DMS53 treated with DMSO at 0.1 percent for 48 hours (cell line): ENCODE data around the gene ALOXE3.
A peak's percentile ranks its signal among the peaks of the same experiment; 100 is the strongest.

ENCODE experiments used
- DNase-seq: peaks from one replicate; lab custom pipeline; 2025; ENCODE audit not compliant: unreplicated experiment; lab: John Stamatoyannopoulos, UW

ALOXE3 gene

DNA sequence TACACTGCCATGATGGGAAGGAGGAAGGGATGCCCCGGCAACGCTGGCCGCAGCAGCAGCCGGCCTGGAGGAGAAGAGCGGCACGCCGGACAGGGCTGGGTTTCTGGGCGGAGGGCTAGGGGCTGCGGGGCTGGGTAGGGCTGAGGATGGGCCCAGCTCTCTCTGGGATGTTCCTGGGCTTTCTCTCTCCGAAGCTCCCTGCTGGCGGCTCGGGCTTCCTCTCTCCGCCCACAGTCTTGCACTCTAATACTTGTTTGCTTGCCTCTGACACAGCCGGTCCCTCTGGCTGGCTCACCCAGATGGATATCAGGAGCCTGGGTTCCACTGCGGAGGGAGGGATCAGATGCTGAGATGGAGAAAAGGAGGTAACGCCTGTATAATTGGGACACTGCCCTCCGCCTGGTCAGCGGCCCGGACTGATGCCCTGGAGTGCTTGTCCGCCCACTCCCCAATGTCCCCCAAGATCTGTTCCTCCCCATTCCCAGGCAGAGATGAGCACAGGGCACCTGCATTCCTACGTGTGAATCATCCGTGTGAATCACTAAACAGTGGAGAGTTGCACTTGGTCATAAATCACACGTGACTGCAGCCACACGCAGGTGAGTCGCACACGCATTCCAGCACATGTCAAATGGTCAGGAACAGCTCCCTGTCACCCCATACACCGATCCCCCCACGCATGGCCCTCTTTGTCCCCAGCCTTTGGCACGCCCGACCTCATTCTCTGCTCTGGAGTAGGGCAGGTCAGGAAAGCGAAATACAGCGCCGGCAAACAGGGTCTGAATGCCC is at the start of gene ALOXE3:
TSS of gene ALOXE3 (minus strand) at position 535 of the 789 bp plus-strand sequence. CDS start at position 11, 524 bp downstream.
- DNase-seq, result peak; percentile 76

DNA sequence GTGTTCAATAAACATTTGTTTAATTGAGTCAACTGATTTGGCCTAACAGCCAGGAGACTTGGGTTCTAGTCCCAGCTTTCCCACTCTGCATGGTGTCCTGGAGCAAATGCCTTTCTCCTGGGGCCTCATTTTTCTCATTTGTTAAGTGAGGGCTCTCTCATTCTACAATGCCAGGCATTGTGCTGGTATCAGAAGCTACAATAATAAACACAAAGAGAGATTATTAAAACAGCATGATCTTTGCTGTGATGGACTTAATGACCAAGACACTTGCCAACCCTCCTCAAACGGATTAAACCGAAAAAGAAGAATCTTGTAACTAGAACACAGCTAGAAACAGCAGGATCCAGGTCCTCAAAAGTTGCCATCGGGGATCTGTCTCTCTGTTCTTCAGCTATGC is 49.2 kb upstream of the ALOXE3 start:
- DNase-seq, result no peak

GRCh38 chr17:8166731-8167130 is 48.4 kb upstream of the ALOXE3 start:
- DNase-seq, result no peak

DNA sequence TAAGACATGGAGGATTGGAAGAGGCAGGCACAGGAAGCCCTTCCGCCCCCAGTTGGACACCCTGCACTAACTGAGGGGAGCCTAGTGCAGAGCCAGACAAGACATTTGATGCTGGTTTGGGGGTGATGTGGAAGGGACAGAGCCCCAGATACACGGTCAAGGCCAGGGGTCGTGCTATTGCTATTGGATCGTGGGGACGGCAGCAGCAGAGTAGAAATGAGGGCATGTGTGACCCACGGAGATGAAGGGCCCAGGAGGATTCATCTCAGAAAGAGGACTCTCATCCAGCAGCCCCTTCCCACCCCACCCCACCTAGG is 46.5 kb upstream of the ALOXE3 start:
- DNase-seq, result no peak

GRCh38 chr17:8163978-8164814 is 45.9 kb upstream of the ALOXE3 start:
- DNase-seq, result peak; percentile 74

GRCh38 chr17:8162997-8163977 is 45.0 kb upstream of the ALOXE3 start:
- peak; percentile 24 for DNase-seq

- DNase-seq, result peak; percentile 58
These were observed 44.1 kb upstream of the ALOXE3 start, which contains the start of gene VAMP2 for GRCh38 chr17:8162233-8162996. VAMP2 (minus strand) TSS chr17:8162948; CDS start chr17:8162879, 69 bp downstream.

GRCh38 chr17:8161289-8162232 is 43.2 kb upstream of the ALOXE3 start:
- DNase-seq, result no peak

GRCh38 chr17:8160741-8161221 is 42.5 kb upstream of the ALOXE3 start:
- no peak for DNase-seq

DNA sequence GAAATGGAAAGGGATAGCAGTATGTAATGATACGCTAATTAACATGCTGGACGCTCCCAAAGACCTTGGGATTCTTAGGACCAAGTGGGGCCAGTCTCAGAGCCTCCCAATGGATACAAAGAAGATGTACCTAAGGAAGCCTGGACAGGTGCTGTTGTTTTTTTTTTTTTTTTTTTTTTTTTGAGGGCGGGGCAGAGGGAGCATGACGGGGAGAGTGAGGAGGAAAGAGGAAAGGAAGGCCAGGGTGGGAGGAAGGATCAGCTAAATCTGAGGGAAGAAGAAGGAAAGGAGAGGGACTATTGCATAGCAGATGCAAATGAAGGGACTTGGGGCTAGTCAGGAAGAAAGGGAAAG is 41.9 kb upstream of the ALOXE3 start:
- DNase-seq, result no peak

- no peak for DNase-seq
These were observed 41.3 kb upstream of the ALOXE3 start for GRCh38 chr17:8159459-8160223.

DNA sequence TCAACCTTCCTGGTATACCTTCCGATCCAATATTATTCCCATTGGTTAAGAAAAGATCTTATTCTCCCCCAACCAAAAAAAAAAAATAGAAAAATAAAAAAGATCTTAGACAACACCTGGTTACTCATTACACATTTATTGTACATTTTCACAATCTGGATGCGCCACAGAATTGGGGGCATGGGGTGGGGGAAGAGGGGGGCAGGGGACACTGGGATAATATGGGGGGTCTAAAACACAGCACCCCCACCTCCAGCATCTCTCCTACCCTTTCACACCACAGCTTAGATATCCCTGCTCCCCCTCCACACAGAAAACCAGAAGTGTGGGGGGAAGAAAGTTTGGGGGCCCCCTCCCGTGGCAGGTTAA is 40.7 kb upstream of the ALOXE3 start:
- DNase-seq, result no peak

GRCh38 chr17:8158267-8159031 is 40.1 kb upstream of the ALOXE3 start:
- peak; percentile 95 for DNase-seq

GRCh38 chr17:8156246-8156992 is 38.1 kb upstream of the ALOXE3 start:
- DNase-seq, result peak; percentile 100

GRCh38 chr17:8155996-8156245 is 37.6 kb upstream of the ALOXE3 start:
- no peak for DNase-seq

DNA sequence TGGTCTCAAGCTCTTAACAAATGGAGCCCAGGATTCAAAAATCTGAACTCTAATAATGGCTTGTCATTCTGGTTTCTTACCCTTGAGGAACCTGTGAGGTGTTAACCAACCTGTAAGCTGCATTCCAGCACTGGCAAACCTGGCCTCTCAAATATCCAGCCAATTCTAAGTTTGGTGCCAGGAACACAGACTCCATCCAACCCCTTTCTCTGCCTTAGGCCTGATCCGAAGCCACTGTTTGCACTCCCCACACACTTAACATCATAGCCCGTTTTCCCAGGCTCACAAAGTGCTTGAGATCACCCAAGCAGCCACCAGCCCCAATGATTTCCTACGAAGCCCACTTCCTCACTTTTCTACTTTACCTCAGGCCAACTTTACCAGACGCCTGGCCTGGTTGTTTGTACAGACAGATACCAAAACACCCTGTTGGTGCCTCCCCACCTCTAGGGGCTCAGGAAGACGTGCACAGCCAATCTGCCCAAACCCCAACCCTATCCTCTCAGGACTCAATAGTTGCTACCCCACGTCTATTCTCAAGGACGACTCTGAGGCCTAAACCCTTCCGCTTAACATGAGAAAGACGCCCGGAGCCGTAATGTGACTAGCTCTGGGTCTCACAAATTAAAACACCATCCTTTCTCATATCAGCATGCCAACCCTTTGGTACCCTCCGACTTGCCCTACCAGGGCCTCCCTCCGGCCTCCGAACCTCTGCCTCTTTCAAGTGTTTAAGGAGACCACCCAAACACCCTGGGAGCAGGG is 37.1 kb upstream of the ALOXE3 start:
- no peak for DNase-seq
